ENCODE results near the gene SEPTIN11. TPM values are rescaled to one million over a fixed set of nuclear protein-coding genes. Genes with fewer than 3 reads are reported as not detected.

The SEPTIN11 gene
- total and polyA plus RNA-seq, 2 of the 8 experiments (the other 6 are each of a cell fraction or from before 2014, with no cell fraction given): 32.2 to 110 TPM

DNA sequence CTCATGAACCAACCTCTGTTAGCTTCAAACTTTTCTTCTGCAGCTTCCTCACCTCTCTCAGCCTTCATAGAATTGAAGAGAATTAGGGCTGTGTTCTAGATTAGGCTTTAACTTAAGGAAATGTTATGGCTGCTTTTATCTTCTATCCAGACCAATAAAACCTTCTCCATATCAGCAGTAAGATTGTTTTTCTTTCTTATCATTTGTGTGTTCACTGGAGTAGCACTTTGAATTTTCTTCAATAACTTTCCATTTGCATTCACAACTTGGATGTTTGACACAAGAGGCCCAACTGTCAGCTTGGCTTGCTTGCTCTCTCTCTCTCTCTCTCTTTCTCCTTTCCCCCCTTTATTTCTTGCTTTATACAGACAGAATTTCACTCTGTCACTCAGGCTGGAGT lies 28.8 kb upstream of the SEPTIN11 start (continued):
- TF ChIP-seq, protein P1, sequence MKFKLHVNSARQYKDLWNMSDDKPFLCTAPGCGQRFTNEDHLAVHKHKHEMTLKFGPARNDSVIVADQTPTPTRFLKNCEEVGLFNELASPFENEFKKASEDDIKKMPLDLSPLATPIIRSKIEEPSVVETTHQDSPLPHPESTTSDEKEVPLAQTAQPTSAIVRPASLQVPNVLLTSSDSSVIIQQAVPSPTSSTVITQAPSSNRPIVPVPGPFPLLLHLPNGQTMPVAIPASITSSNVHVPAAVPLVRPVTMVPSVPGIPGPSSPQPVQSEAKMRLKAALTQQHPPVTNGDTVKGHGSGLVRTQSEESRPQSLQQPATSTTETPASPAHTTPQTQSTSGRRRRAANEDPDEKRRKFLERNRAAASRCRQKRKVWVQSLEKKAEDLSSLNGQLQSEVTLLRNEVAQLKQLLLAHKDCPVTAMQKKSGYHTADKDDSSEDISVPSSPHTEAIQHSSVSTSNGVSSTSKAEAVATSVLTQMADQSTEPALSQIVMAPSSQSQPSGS (IDR thresholded peaks at IDR 0.05; ENCODE audit: low read length): no peak
